ENCODE results near the gene ARL15. TPM values are rescaled to one million over a fixed set of nuclear protein-coding genes. Genes with fewer than 3 reads are reported as not detected.

ARL15 gene
- total and polyA plus RNA-seq, 3 experiments from 2014 or later, result 5.6 to 18.8 (median 6.5) TPM

DNA sequence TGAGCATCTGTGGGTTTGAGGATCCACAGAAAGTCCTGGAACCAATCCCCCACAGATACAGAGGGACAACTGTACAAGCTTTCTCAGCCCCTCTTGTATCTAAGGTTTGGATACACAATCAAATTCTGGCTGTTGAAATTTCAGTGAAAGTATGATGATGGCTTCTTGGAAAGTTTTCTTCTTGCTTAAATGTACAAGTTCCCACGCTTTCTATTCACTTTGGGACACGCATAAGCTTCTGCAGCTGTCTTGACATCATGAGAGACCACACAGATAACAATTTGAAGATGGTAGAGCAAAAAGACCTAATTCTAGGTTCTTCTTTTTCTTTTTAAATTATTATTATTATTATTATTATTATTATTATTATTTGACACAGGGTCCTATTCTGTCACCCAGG is 31.6 kb upstream of the ARL15 start:
- no peak for DNase-seq
- H3K4me1 Mint-ChIP-seq, result no peaks in the 10 kb centered on the region
- no peak overlapping the region for H3K27ac Mint-ChIP-seq
- H3K4me3 Mint-ChIP-seq, result no peak overlapping the region
- no peaks in the 10 kb centered on the region for H3K4me1 ChIP-seq (ENCODE audit: insufficient read depth, low read length)
- H3K9me3 Mint-ChIP-seq, result peaks cover 6 to 16% (median 10%) of the 10 kb centered on the region in 5 donors
- H3K27ac ChIP-seq (ENCODE audit: low read depth, low read length), result no peak overlapping the region
- peaks cover 1 to 29% of the 10 kb centered on the region in 2 donors for H3K27me3 Mint-ChIP-seq
- no peaks in the 10 kb centered on the region for H3K27me3 ChIP-seq (ENCODE audit: insufficient read depth, low read length, poor library complexity, severe bottlenecking)
- H3K36me3 ChIP-seq (ENCODE audit: insufficient read depth, low read length), result no peaks in the 10 kb centered on the region
- peaks cover 0 to 8% (median 0%) of the 10 kb centered on the region in 3 donors for H3K36me3 Mint-ChIP-seq
- no peak overlapping the region for H3K4me3 ChIP-seq (ENCODE audit: low read length)
- POLR2A ChIA-PET, result no interaction called here
- CTCF ChIA-PET, result no interaction called here
- H3K9me3 ChIP-seq (ENCODE audit: low read length), result no peaks in the 10 kb centered on the region

DNA sequence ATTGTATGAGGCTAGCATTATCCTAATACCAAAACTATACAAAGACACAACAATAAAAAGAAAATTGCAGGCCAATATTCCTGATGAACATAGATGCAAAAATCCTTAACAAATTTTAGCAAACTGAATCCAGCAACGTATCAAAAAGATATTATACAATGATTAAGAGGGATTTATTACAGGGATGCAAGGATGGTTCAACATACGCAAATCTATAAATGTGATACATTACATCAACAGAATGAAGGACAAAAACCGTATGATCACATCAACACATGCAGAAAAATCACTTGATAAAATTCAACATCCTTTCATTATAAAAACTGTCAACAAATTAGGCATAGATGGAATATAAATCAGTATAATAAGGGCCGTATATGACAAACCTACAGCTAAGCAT is 27.1 kb upstream of the ARL15 start:
- CTCF ChIA-PET, result no interaction called here
- POLR2A ChIA-PET, result no interaction called here
- no peak overlapping the region for H3K4me3 Mint-ChIP-seq
- H3K27ac ChIP-seq (ENCODE audit: low read depth, low read length), result no peak overlapping the region
- H3K9me3 ChIP-seq (ENCODE audit: low read length), result no peaks in the 10 kb centered on the region
- peaks cover 22 to 43% (median 41%) of the 10 kb centered on the region in 5 donors for H3K9me3 Mint-ChIP-seq
- H3K36me3 Mint-ChIP-seq, result peaks cover 0 to 13% (median 0%) of the 10 kb centered on the region in 3 donors
- H3K27me3 ChIP-seq (ENCODE audit: insufficient read depth, low read length, poor library complexity, severe bottlenecking), result no peaks in the 10 kb centered on the region
- DNase-seq, result no peak
- peaks cover 7 to 41% of the 10 kb centered on the region in 2 donors for H3K27me3 Mint-ChIP-seq
- no peak overlapping the region for H3K4me3 ChIP-seq (ENCODE audit: low read length)
- H3K27ac Mint-ChIP-seq, result no peak overlapping the region
- H3K4me1 Mint-ChIP-seq, result no peaks in the 10 kb centered on the region
- no peaks in the 10 kb centered on the region for H3K4me1 ChIP-seq (ENCODE audit: insufficient read depth, low read length)
- no peaks in the 10 kb centered on the region for H3K36me3 ChIP-seq (ENCODE audit: insufficient read depth, low read length)

DNA sequence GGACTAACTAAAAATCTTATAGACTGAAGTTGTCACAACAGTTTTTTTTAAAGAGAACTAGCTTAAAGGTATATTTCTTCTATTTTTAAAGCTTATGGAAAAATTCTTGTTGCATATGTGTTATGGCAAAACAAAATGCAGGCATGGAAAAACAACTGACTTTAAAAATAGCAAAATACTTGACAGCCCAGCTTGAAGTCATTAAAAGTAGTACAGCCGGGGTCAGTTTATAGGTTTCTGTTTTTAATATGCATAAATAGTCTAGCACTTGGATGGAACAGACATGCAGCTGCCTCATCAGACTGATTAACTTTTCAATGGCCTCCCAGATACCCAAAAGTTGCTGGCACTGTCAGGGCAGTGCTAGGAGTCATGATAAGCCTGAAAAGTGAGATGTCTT is 22.3 kb upstream of the ARL15 start:
- H3K27ac ChIP-seq (ENCODE audit: low read depth, low read length), result no peak overlapping the region
- H3K36me3 ChIP-seq (ENCODE audit: insufficient read depth, low read length), result no peaks in the 10 kb centered on the region
- POLR2A ChIA-PET, result no interaction called here
- H3K4me3 ChIP-seq (ENCODE audit: low read length), result no peak overlapping the region
- no peaks in the 10 kb centered on the region for H3K27me3 ChIP-seq (ENCODE audit: insufficient read depth, low read length, poor library complexity, severe bottlenecking)
- CTCF ChIA-PET, result interaction anchor here (1.1 to 1.2 kb wide), 2 partner anchors 13 to 18 kb away, joined by 3 read pairs; no protein-coding TSS in a partner anchor
- Mint-ChIP-seq H3K9me3 (peaks cover 20 to 39% (median 33%) of the 10 kb centered on the region in 5 donors), H3K4me1 (no peaks in the 10 kb centered on the region), H3K36me3 (peaks cover 0 to 11% (median 2%) of the 10 kb centered on the region in 3 donors), H3K27me3 (peaks cover 18 to 69% of the 10 kb centered on the region in 2 donors), H3K4me3 (no peak overlapping the region), H3K27ac (no peak overlapping the region)
- H3K4me1 ChIP-seq (ENCODE audit: insufficient read depth, low read length), result no peaks in the 10 kb centered on the region
- no peaks in the 10 kb centered on the region for H3K9me3 ChIP-seq (ENCODE audit: low read length)
- no peak for DNase-seq

- no peaks in the 10 kb centered on the region for H3K27me3 ChIP-seq (ENCODE audit: insufficient read depth, low read length, poor library complexity, severe bottlenecking)
- no peak overlapping the region for H3K4me3 Mint-ChIP-seq
- ChIA-PET CTCF (interaction anchor here (0.9 kb wide), 1 partner anchor 19 kb away, joined by 3 read pairs; no protein-coding TSS in a partner anchor), POLR2A (no interaction called here)
- DNase-seq, result no peak
- H3K9me3 Mint-ChIP-seq, result peaks cover 5 to 17% (median 9%) of the 10 kb centered on the region in 5 donors
- H3K27ac ChIP-seq (ENCODE audit: low read depth, low read length), result no peak overlapping the region
- H3K4me1 ChIP-seq (ENCODE audit: insufficient read depth, low read length), result no peaks in the 10 kb centered on the region
- no peaks in the 10 kb centered on the region for H3K4me1 Mint-ChIP-seq
- no peak overlapping the region for H3K27ac Mint-ChIP-seq
- peaks cover 0 to 5% (median 2%) of the 10 kb centered on the region in 3 donors for H3K36me3 Mint-ChIP-seq
- no peaks in the 10 kb centered on the region for H3K36me3 ChIP-seq (ENCODE audit: insufficient read depth, low read length)
- no peak overlapping the region for H3K4me3 ChIP-seq (ENCODE audit: low read length)
- no peaks in the 10 kb centered on the region for H3K9me3 ChIP-seq (ENCODE audit: low read length)
- peaks cover 14 to 74% of the 10 kb centered on the region in 2 donors for H3K27me3 Mint-ChIP-seq
These were observed 19.6 kb upstream of the ARL15 start for GRCh38 chr5:54329731-54330709.

DNA sequence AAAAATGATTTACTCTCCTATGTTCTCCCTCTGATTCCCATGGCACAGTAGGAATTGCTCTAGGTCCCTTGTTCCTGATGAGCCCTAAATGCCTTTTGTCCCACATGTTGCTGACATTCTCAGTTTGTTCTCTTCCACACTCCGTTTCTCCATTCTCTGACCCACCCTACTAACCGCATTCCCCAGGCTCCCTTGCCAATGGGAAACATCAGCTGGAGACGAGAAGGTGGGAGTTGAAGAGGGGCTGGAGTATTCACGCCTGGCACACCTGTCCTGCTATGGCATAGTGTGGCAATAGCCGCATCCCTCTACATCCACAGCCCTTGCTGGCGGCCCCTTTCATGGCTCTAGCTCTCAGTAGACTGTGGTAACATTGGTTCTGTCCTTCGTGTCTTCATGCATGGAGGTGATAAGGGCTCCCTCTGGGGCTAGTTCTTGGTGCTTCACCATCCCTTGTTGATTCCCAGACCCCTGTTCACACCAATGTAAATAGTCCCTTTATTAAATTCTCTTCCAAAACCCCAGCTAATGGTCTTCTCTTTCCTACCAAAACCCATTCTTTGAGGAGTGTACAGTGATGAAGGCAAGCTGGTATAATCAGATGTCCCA is 16.4 kb upstream of the ARL15 start:
- ChIA-PET CTCF (interaction anchor here (1.1 kb wide), 1 partner anchor 17 kb away, joined by 3 read pairs; the partner anchor contains the start of gene ARL15), POLR2A (no interaction called here)
- H3K27ac Mint-ChIP-seq, result no peak overlapping the region
- no peaks in the 10 kb centered on the region for H3K9me3 Mint-ChIP-seq
- Histone ChIP-seq H3K27me3 (ENCODE audit: insufficient read depth, low read length, poor library complexity, severe bottlenecking) (no peaks in the 10 kb centered on the region), H3K36me3 (ENCODE audit: insufficient read depth, low read length) (no peaks in the 10 kb centered on the region), H3K4me3 (ENCODE audit: low read length) (no peak overlapping the region), H3K9me3 (ENCODE audit: low read length) (no peaks in the 10 kb centered on the region), H3K27ac (ENCODE audit: low read depth, low read length) (peak overlapping the region; percentile 52), H3K4me1 (ENCODE audit: insufficient read depth, low read length) (no peaks in the 10 kb centered on the region)
- no peaks in the 10 kb centered on the region for H3K4me1 Mint-ChIP-seq
- no peak overlapping the region for H3K4me3 Mint-ChIP-seq
- no peak for DNase-seq
- peaks cover 0 to 4% (median 0%) of the 10 kb centered on the region in 3 donors for H3K36me3 Mint-ChIP-seq
- H3K27me3 Mint-ChIP-seq, result peaks cover 8 to 56% of the 10 kb centered on the region in 2 donors

DNA sequence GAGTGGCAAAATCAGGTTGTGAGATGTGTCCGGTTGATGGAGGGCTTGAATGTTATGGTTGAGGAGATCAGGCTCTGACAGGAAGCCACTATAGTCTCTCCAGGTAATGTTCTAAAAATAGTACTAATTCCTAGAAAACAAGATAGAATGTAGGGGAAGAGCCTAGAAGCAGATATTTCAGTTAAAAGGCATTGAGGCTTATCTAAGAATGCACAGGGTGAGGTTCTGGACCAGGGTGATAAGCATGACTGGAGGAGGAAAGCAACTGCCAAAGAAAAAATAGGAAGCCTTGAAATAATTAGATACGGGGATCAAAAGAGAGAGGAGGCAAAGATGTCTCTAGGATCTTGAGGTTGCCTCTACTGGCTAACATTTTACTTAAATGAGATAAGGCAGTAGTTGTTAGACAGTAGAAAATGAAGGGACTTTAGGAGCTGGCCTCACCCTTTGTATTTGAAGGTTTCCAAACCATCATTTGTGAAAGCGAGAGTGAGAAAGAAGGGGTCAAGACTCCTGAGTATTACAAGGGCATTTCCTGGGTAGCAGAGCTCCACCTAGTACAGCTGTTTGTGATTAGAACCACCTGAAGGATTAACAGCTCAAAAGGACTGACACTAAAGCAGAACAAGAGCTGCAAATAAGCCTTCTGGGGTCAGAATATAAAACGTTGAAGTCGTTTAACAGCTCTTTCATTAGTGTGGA is 15.4 kb upstream of the ARL15 start:
- POLR2A ChIA-PET, result no interaction called here
- no peaks in the 10 kb centered on the region for H3K4me1 ChIP-seq (ENCODE audit: insufficient read depth, low read length)
- Mint-ChIP-seq H3K9me3 (no peaks in the 10 kb centered on the region), H3K4me1 (no peaks in the 10 kb centered on the region), H3K27ac (no peak overlapping the region), H3K4me3 (no peak overlapping the region), H3K36me3 (peaks cover 0 to 4% (median 0%) of the 10 kb centered on the region in 3 donors), H3K27me3 (peaks cover 6 to 52% of the 10 kb centered on the region in 2 donors)
- peak overlapping the region; percentile 52 for H3K27ac ChIP-seq (ENCODE audit: low read depth, low read length)
- H3K4me3 ChIP-seq (ENCODE audit: low read length), result no peak overlapping the region
- CTCF ChIA-PET, result interaction anchor here (1.1 kb wide), 1 partner anchor 16 kb away, joined by 3 read pairs; the partner anchor contains the start of gene ARL15
- no peaks in the 10 kb centered on the region for H3K9me3 ChIP-seq (ENCODE audit: low read length)
- H3K27me3 ChIP-seq (ENCODE audit: insufficient read depth, low read length, poor library complexity, severe bottlenecking), result no peaks in the 10 kb centered on the region
- DNase-seq, result no peak
- no peaks in the 10 kb centered on the region for H3K36me3 ChIP-seq (ENCODE audit: insufficient read depth, low read length)

GRCh38 chr5:54325272-54325609 is 14.9 kb upstream of the ARL15 start:
- no peaks in the 10 kb centered on the region for H3K9me3 Mint-ChIP-seq
- CTCF ChIA-PET, result no interaction called here
- H3K27ac ChIP-seq (ENCODE audit: low read depth, low read length), result peak overlapping the region; percentile 51

More at GRCh38 chr5:54325272-54325609, 14.9 kb upstream of the ARL15 start:
- H3K4me1 Mint-ChIP-seq, result no peaks in the 10 kb centered on the region
- Histone ChIP-seq H3K9me3 (ENCODE audit: low read length) (no peaks in the 10 kb centered on the region), H3K4me3 (ENCODE audit: low read length) (no peak overlapping the region), H3K36me3 (ENCODE audit: insufficient read depth, low read length) (no peaks in the 10 kb centered on the region), H3K4me1 (ENCODE audit: insufficient read depth, low read length) (no peaks in the 10 kb centered on the region), H3K27me3 (ENCODE audit: insufficient read depth, low read length, poor library complexity, severe bottlenecking) (no peaks in the 10 kb centered on the region)
- H3K36me3 Mint-ChIP-seq, result peaks cover 0 to 4% (median 0%) of the 10 kb centered on the region in 3 donors
- no peak overlapping the region for H3K27ac Mint-ChIP-seq
- POLR2A ChIA-PET, result no interaction called here
- H3K27me3 Mint-ChIP-seq, result peaks cover 7 to 52% of the 10 kb centered on the region in 2 donors
- H3K4me3 Mint-ChIP-seq, result no peak overlapping the region
- DNase-seq, result no peak

All from CD8-positive, alpha-beta memory T cell (primary cell).